Retinal pigment epithelial cell (primary cell): Measurements from ENCODE around the gene LGR6.
"Not testable (repeated sequence)": the region's sequence is repeated elsewhere in the genome, so short reads cannot be mapped to it uniquely, and the experiment has no call there.

Experiments used
- DNase-seq: peaks from one replicate; pipeline ENCODE4 v3.0.0-alpha.2; 2010; ENCODE audit warnings: low read depth
- H3K4me3 ChIP-seq: 2 replicates; pipeline ENCODE4 v1.5.1; 2011; ENCODE audit warnings: mild to moderate bottlenecking, low read length, control low read depth, moderate library complexity
- TF ChIP-seq, protein P1 (sequence below): conservative IDR thresholded peaks from 2 replicates; pipeline ENCODE4 v1.5.1; 2011; ENCODE audit warnings: low read depth, low read length, control low read depth, inconsistent platforms

LGR6 gene

GRCh38 chr1:202164271-202165037 is 29.1 kb upstream of the LGR6 start:
- TF ChIP-seq, protein P1, sequence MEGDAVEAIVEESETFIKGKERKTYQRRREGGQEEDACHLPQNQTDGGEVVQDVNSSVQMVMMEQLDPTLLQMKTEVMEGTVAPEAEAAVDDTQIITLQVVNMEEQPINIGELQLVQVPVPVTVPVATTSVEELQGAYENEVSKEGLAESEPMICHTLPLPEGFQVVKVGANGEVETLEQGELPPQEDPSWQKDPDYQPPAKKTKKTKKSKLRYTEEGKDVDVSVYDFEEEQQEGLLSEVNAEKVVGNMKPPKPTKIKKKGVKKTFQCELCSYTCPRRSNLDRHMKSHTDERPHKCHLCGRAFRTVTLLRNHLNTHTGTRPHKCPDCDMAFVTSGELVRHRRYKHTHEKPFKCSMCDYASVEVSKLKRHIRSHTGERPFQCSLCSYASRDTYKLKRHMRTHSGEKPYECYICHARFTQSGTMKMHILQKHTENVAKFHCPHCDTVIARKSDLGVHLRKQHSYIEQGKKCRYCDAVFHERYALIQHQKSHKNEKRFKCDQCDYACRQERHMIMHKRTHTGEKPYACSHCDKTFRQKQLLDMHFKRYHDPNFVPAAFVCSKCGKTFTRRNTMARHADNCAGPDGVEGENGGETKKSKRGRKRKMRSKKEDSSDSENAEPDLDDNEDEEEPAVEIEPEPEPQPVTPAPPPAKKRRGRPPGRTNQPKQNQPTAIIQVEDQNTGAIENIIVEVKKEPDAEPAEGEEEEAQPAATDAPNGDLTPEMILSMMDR = no peak
- no peak for DNase-seq
- H3K4me3 ChIP-seq = no peak overlapping the region

- no peak for DNase-seq
- no peak overlapping the region for H3K4me3 ChIP-seq
These were observed 28.2 kb upstream of the LGR6 start for GRCh38 chr1:202165267-202165941.

DNA sequence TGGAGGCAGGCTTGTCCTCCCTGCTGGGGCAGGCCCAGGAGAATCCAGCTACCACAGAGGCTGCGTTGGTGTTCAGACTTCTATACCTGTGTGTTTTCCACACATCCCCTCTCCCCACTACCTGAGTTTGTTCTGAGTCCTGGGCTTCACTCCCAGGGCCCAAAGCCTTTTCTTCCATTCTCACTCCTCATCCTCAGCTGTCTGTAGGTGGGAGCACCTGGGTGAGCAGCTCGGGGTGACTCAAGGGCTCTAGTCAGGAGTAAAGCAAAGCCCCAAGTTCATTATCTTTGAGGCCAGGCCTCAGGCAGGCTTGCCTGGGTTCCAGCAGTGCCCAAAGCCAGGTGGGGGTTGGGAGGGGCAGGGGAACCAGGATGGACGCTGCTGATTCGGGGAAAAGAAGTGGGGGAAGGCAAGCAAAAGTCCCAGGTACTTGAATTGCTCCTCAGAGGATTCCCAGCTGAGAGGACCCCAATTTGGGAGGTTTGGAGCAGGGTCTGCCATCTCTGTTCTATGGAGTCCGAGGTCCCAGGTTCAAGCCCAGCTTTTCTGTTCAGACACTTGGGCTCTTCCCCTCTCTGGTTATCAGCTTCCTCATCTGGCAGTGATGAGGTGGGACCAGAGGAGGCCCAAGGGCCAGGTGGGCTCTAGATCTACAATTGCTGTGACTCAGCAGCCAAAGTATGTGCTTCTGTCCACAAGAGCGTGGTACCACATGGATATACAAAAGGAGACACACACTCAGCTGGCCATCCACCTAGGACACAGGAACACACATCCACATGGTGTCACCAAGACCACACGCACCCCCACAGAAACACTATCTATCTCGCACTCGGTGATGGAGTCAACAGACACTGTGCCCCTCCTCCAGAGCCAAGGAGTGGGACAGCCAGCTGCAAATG is 27.4 kb upstream of the LGR6 start:
- TF ChIP-seq, protein P1 = no peak
- no peak overlapping the region for H3K4me3 ChIP-seq
- DNase-seq = no peak

More at GRCh38 chr1:202165267-202165941, 28.2 kb upstream of the LGR6 start:
- TF ChIP-seq, protein P1 = no peak

- H3K4me3 ChIP-seq, DNase-seq: not testable (repeated sequence)
These were observed 26.5 kb upstream of the LGR6 start for GRCh38 chr1:202167054-202167453.

GRCh38 chr1:202167708-202168415 is 25.7 kb upstream of the LGR6 start:
- H3K4me3 ChIP-seq = no peak overlapping the region
- no peak for DNase-seq
- TF ChIP-seq, protein P1 = no peak

DNA sequence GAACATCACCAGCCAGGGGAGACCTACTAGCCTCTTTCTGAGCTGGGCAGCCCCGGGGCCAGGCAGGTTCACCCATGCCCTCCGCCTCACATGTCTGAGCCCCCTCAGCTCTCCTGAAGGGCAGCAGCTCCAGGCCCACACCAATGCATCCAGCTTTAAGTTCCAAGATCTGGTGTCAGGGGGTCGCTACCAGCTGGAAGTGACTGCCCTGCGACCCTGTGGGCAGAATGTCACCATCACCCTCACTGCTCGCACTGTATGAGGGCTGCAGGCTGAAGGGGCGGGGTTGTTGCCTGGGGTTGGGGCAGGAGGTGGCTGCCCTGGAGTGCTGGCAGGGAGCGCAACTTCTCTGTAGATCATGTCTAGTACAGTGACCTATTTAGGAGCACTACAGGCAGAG is 24.7 kb upstream of the LGR6 start:
- H3K4me3 ChIP-seq = no peak overlapping the region
- no peak for DNase-seq
- TF ChIP-seq, protein P1 = no peak

GRCh38 chr1:202170726-202171125 is 22.9 kb upstream of the LGR6 start:
- TF ChIP-seq, protein P1 = no peak
- DNase-seq = no peak
- H3K4me3 ChIP-seq = no peak overlapping the region
